ENCODE data around the gene RDH5.

The RDH5 gene

GRCh38 chr12:55682087-55682796 lies 38.0 kb upstream of the RDH5 start:
- TF ChIP-seq, protein P1, sequence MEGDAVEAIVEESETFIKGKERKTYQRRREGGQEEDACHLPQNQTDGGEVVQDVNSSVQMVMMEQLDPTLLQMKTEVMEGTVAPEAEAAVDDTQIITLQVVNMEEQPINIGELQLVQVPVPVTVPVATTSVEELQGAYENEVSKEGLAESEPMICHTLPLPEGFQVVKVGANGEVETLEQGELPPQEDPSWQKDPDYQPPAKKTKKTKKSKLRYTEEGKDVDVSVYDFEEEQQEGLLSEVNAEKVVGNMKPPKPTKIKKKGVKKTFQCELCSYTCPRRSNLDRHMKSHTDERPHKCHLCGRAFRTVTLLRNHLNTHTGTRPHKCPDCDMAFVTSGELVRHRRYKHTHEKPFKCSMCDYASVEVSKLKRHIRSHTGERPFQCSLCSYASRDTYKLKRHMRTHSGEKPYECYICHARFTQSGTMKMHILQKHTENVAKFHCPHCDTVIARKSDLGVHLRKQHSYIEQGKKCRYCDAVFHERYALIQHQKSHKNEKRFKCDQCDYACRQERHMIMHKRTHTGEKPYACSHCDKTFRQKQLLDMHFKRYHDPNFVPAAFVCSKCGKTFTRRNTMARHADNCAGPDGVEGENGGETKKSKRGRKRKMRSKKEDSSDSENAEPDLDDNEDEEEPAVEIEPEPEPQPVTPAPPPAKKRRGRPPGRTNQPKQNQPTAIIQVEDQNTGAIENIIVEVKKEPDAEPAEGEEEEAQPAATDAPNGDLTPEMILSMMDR (conservative IDR thresholded peaks at IDR 0.05) = no peak
- H3K27ac ChIP-seq = no peak overlapping the region

GRCh38 chr12:55683676-55684075 lies 36.5 kb upstream of the RDH5 start:
- TF ChIP-seq, protein P1 (conservative IDR thresholded peaks at IDR 0.05) = no peak
- no peak overlapping the region for H3K27ac ChIP-seq

- TF ChIP-seq, protein P1 (conservative IDR thresholded peaks at IDR 0.05) = no peak
- H3K27ac ChIP-seq = no peak overlapping the region
Measured at GRCh38 chr12:55684761-55685370, 35.3 kb upstream of the RDH5 start.

- H3K27ac ChIP-seq = no peak overlapping the region
- TF ChIP-seq, protein P1 (conservative IDR thresholded peaks at IDR 0.05) = no peak
Measured at GRCh38 chr12:55685671-55686070, 34.5 kb upstream of the RDH5 start.

GRCh38 chr12:55686366-55687010 lies 33.7 kb upstream of the RDH5 start:
- no peak overlapping the region for H3K27ac ChIP-seq
- TF ChIP-seq, protein P1 (conservative IDR thresholded peaks at IDR 0.05) = no peak

DNA sequence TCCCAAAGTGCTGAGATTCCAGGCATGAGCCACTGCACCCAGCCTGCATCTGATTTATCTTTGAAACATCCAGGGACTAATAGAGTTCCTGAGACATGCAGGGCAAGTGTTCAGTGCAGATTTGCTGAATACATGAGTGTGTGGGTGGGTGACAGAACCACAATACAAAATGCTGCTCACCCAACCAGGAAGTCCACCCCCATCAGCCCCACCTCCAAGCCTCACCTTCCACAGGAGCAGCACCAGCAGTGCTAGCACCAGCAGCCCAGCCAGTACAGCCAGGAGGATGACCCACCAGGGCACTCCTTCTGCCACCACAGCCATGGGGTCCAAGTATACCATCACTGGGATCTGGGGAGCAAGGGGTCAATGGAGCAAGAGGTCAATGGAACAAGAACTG lies 32.4 kb upstream of the RDH5 start:
- H3K27ac ChIP-seq = no peak overlapping the region
- TF ChIP-seq, protein P1 (conservative IDR thresholded peaks at IDR 0.05) = no peak

Data from VCaP (cell line).